Measurements from ENCODE around the gene TPM4. TPM values are rescaled to one million over a fixed set of nuclear protein-coding genes. Genes with fewer than 3 reads are reported as not detected.

TPM4 gene
- total and polyA plus RNA-seq, 2 of the 8 experiments (the other 6 are each of a cell fraction or from before 2014, with no cell fraction given) = 160 to 359 TPM

GRCh38 chr19:16118489-16119033 is 42.3 kb downstream of the TPM4 start:
- ChIA-PET CTCF (ENCODE audit: partially characterized antibody) (interaction anchor here (1.0 to 2.2 kb wide), 7 partner anchors 32 to 70 kb away, joined by 3 to 6 read pairs (median 4); no protein-coding TSS in a partner anchor), POLR2A (ENCODE audit: partially characterized antibody) (interaction anchor here (0.9 to 1.5 kb wide), 4 partner anchors 17 to 42 kb away, joined by 3 to 8 read pairs (median 4); partner anchors contain the start of genes HSH2D and TPM4)
- Histone ChIP-seq H3K4me1 (replicated peaks in 1 of 4; ENCODE audit: control insufficient read depth in 3 of 4, insufficient read depth in 4 of 4, low read length in 3 of 4) (no peaks in the 10 kb centered on the region), H3K4me3 (ENCODE audit: extremely low read depth in 1 of 4, insufficient read depth in 2 of 4, low read depth in 3 of 4, low read length in 4 of 4) (no peak overlapping the region), H3K27me3 (replicated peaks in 1 of 4; ENCODE audit: control insufficient read depth in 3 of 4, extremely low read depth in 1 of 4, insufficient read depth in 3 of 4, low read length in 3 of 4) (no peaks in the 10 kb centered on the region), H2AK5ac (ENCODE audit: low read depth, low read length) (no peak overlapping the region), H3K9me3 (ENCODE audit: insufficient read depth in 2 of 2, low read depth in 1 of 2, low read length in 1 of 2) (no peaks in the 10 kb centered on the region), H3K27ac (ENCODE audit: low read depth, low read length) (no peak overlapping the region), H4K91ac (replicated peaks; ENCODE audit: insufficient read length, low read length) (no peak overlapping the region), H3K79me2 (ENCODE audit: control insufficient read depth in 1 of 2, insufficient read depth in 2 of 2, low read length in 2 of 2) (peaks cover 0 to 29% of the 10 kb centered on the region in 2 experiments; a peak in 2 of 4 replicates), H2AFZ (ENCODE audit: low read length) (no peak overlapping the region), H4K5ac (ENCODE audit: insufficient read length, low read depth, low read length) (no peak overlapping the region), H2BK12ac (ENCODE audit: low read depth, low read length) (no peak overlapping the region), H4K20me1 (replicated peaks in 1 of 2; ENCODE audit: control insufficient read depth in 1 of 2, insufficient read depth in 2 of 2, low read length in 2 of 2) (peaks cover 2 to 21% of the 10 kb centered on the region in 2 experiments), H3K23ac (ENCODE audit: insufficient read length) (no peak overlapping the region), H2BK5ac (ENCODE audit: low read depth, low read length) (no peak overlapping the region), H2BK120ac (replicated peaks; ENCODE audit: low read depth, low read length) (no peak overlapping the region), H4K8ac (ENCODE audit: extremely low read depth, insufficient read depth, low read length) (no peak overlapping the region), H3K79me1 (ENCODE audit: low read depth, low read length) (peaks cover 6% of the 10 kb centered on the region; the same call in 1 of the 2 replicates), H3K36me3 (ENCODE audit: control insufficient read depth in 2 of 4, insufficient read depth in 4 of 4, low read length in 3 of 4) (peaks cover 22 to 39% (median 35%) of the 10 kb centered on the region in 4 experiments), H3K4ac (replicated peaks; ENCODE audit: insufficient read length, low read depth, low read length) (no peak overlapping the region), H3K23me2 (ENCODE audit: low read depth, low read length) (no peaks in the 10 kb centered on the region), H3K9ac (replicated peaks in 1 of 4; ENCODE audit: extremely low read depth in 1 of 4, low read depth in 3 of 4, low read length in 3 of 4) (no peak overlapping the region), H3K56ac (replicated peaks; ENCODE audit: insufficient read length, low read depth, low read length) (no peak overlapping the region), H3K18ac (ENCODE audit: extremely low read depth, low read length) (no peak overlapping the region), H3K4me2 (ENCODE audit: insufficient read depth in 1 of 2, low read depth in 2 of 2, low read length in 2 of 2) (no peak overlapping the region), H2BK20ac (ENCODE audit: low read length) (no peak overlapping the region), H2BK15ac (ENCODE audit: low read length) (no peak overlapping the region), H3K14ac (ENCODE audit: insufficient read length) (no peak overlapping the region)
- DNase-seq (ENCODE audit: low read depth in 1 of 2, low spot score in 2 of 2) = no peak
- no peak for FAIRE-seq
- WGBS, 2 experiments (ENCODE audit: extremely low coverage in 1 of 2, insufficient coverage in 1 of 2, insufficient read length in 1 of 2, insufficient replicate concordance in 2 of 2, low coverage in 1 of 2, low lambda C conversion rate in 2 of 2, missing lambda C conversion rate in 1 of 2) = 86% methylated on average over 10 of the region's 12 CpGs; no CpG with 5 or more reads in 1 of the 2 experiments
- TF ChIP-seq TAF1 (IDR thresholded peaks at IDR 0.05; ENCODE audit: low read depth, low read length) (no peak), ATF3 (IDR thresholded peaks at IDR 0.05; ENCODE audit: insufficient read depth, low read depth, low read length) (no peak), ZNF274 (IDR thresholded peaks at IDR 0.05; ENCODE audit: borderline replicate concordance, extremely low read depth, low read length) (no peak), PHF8 (conservative IDR thresholded peaks at IDR 0.05; ENCODE audit: low read depth, low read length) (no peak), RXRA (IDR thresholded peaks at IDR 0.05; ENCODE audit: insufficient read depth, low read depth, low read length) (no peak), SP1 (IDR thresholded peaks at IDR 0.05; ENCODE audit: low read depth, low read length) (no peak), NANOG (IDR thresholded peaks at IDR 0.05; ENCODE audit: insufficient read depth, low read depth, low read length, poor library complexity, severe bottlenecking) (no peak), ASH2L (IDR thresholded peaks at IDR 0.05; ENCODE audit: low read length) (no peak), JUND (IDR thresholded peaks at IDR 0.05; ENCODE audit: low read length) (no peak), SP2 (IDR thresholded peaks at IDR 0.05; ENCODE audit: low read length) (no peak), RNF2 (IDR thresholded peaks at IDR 0.05; ENCODE audit: borderline replicate concordance, low read depth, low read length, missing control alignments, poor library complexity, severe bottlenecking) (no peak), SIRT6 (IDR thresholded peaks at IDR 0.05; ENCODE audit: low read length) (no peak), GTF2F1 (IDR thresholded peaks at IDR 0.05; ENCODE audit: borderline replicate concordance, low read depth, low read length) (no peak)
